ENCODE measurements around the gene STK35. TPM values are rescaled to one million over a fixed set of nuclear protein-coding genes. Genes with fewer than 3 reads are reported as not detected.

STK35 gene
- total and polyA plus RNA-seq, 4 donors, result 1.6 to 13.8 (median 7.8) TPM

GRCh38 chr20:2135013-2135412, 33.4 kb downstream of the STK35 start:
- WGBS, 2 donors, result 62 to 65% methylated on average over 4 of the region's 4 CpGs
- Histone ChIP-seq H3K9me3 (ENCODE audit: control insufficient read depth, low read length) (no peaks in the 10 kb centered on the region), H3K4me1 (ENCODE audit: control insufficient read depth in 1 of 2, insufficient read depth in 2 of 2, low read length in 2 of 2) (peaks cover 0 to 5% of the 10 kb centered on the region in 2 donors), H3K27ac (ENCODE audit: low read depth in 1 of 2, low read length in 2 of 2) (no peak overlapping the region), H3K36me3 (ENCODE audit: control insufficient read depth in 1 of 2, insufficient read depth in 2 of 2, low read length in 1 of 2) (peaks cover 0 to 3% of the 10 kb centered on the region in 2 donors), H3K27me3 (ENCODE audit: control insufficient read depth in 1 of 2, insufficient read depth in 2 of 2, low read length in 1 of 2) (no peaks in the 10 kb centered on the region), H3K4me3 (ENCODE audit: low read length in 2 of 2) (no peak overlapping the region)
- intact Hi-C loops (cut with DNase I), result no loop called here
- peak in 1 of 2 donors; percentile 10 for DNase-seq
- no peak for ATAC-seq (ENCODE audit: low FRiP score)

GRCh38 chr20:2136275-2136674, 34.6 kb downstream of the STK35 start:
- Histone ChIP-seq H3K27ac (ENCODE audit: low read depth in 1 of 2, low read length in 2 of 2) (no peak overlapping the region), H3K4me1 (ENCODE audit: control insufficient read depth in 1 of 2, insufficient read depth in 2 of 2, low read length in 2 of 2) (peaks cover 0 to 3% of the 10 kb centered on the region in 2 donors), H3K9me3 (ENCODE audit: control insufficient read depth, low read length) (no peaks in the 10 kb centered on the region), H3K36me3 (ENCODE audit: control insufficient read depth in 1 of 2, insufficient read depth in 2 of 2, low read length in 1 of 2) (peaks cover 0 to 3% of the 10 kb centered on the region in 2 donors), H3K27me3 (ENCODE audit: control insufficient read depth in 1 of 2, insufficient read depth in 2 of 2, low read length in 1 of 2) (no peaks in the 10 kb centered on the region), H3K4me3 (ENCODE audit: low read length in 2 of 2) (no peak overlapping the region)
- intact Hi-C loops (cut with DNase I), result no loop called here
- DNase-seq (no peak), ATAC-seq (ENCODE audit: low FRiP score) (no peak)
- WGBS, 2 donors, result 77 to 84% methylated on average over 4 of the region's 4 CpGs

- no peak for ATAC-seq (ENCODE audit: low FRiP score)
- DNase-seq, result no peak
- peaks cover 0 to 3% of the 10 kb centered on the region in 2 donors for H3K4me1 ChIP-seq (ENCODE audit: control insufficient read depth in 1 of 2, insufficient read depth in 2 of 2, low read length in 2 of 2)
- H3K9me3 ChIP-seq (ENCODE audit: control insufficient read depth, low read length), result no peaks in the 10 kb centered on the region
- 90 to 91% methylated on average over 11 of the region's 11 CpGs for WGBS, 2 donors
- intact Hi-C loops (cut with DNase I), result no loop called here
- no peaks in the 10 kb centered on the region for H3K27me3 ChIP-seq (ENCODE audit: control insufficient read depth in 1 of 2, insufficient read depth in 2 of 2, low read length in 1 of 2)
- H3K27ac ChIP-seq (ENCODE audit: low read depth in 1 of 2, low read length in 2 of 2), result no peak overlapping the region
- H3K4me3 ChIP-seq (ENCODE audit: low read length in 2 of 2), result no peak overlapping the region
- peaks cover 0 to 3% of the 10 kb centered on the region in 2 donors for H3K36me3 ChIP-seq (ENCODE audit: control insufficient read depth in 1 of 2, insufficient read depth in 2 of 2, low read length in 1 of 2)
These were observed 36.0 kb downstream of the STK35 start for GRCh38 chr20:2137552-2138201.

DNA sequence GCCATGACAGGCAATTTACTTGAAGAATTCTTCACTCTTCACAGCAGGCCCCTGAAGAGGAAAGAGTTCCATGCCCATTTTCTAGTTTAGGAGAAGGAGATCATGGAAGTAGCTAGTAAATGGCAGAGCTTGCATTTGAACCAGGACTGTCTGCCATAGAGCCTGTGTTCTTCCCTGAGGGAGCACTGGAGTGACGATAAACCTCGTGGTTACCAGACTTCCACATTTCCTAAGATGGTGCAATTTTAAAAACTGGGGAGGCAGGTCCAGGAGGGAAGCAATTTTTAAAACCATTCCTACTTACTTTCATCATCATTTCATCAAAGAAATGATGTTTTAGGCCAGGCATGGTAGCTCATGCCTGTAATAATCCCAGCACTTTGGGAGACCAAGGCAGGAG, 36.8 kb downstream of the STK35 start:
- intact Hi-C loops (cut with DNase I), result no loop called here
- peaks cover 0 to 3% of the 10 kb centered on the region in 2 donors for H3K36me3 ChIP-seq (ENCODE audit: control insufficient read depth in 1 of 2, insufficient read depth in 2 of 2, low read length in 1 of 2)
- H3K9me3 ChIP-seq (ENCODE audit: control insufficient read depth, low read length), result no peaks in the 10 kb centered on the region
- H3K27ac ChIP-seq (ENCODE audit: low read depth in 1 of 2, low read length in 2 of 2), result no peak overlapping the region
- no peak for ATAC-seq (ENCODE audit: low FRiP score)
- no peaks in the 10 kb centered on the region for H3K27me3 ChIP-seq (ENCODE audit: control insufficient read depth in 1 of 2, insufficient read depth in 2 of 2, low read length in 1 of 2)
- H3K4me1 ChIP-seq (ENCODE audit: control insufficient read depth in 1 of 2, insufficient read depth in 2 of 2, low read length in 2 of 2), result peaks cover 0 to 3% of the 10 kb centered on the region in 2 donors
- no peak overlapping the region for H3K4me3 ChIP-seq (ENCODE audit: low read length in 2 of 2)
- DNase-seq, result peak in 1 of 2 donors; percentile 11
- WGBS, 2 donors, result 63 to 91% methylated on average over 2 of the region's 2 CpGs

DNA sequence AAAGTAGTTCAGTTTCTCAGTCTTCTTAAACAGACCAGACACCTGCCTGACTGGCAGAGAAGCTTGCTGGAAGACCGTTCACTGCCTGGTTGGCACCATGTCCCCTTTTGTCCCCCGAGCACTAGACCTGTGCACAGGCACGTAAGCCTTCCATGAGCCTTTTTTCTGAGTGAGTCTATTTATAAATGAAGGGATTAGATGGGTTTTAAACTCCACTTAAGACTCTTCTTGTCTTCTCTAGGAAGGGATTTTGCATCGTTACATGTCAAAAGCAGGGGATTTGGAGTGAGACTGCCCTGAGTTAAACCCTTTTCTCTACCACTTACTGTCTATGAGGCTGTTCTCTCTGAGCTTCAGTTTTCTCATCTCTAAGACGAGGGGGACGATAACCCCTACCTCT, 37.6 kb downstream of the STK35 start:
- ATAC-seq (ENCODE audit: low FRiP score), result no peak
- Histone ChIP-seq H3K36me3 (ENCODE audit: control insufficient read depth in 1 of 2, insufficient read depth in 2 of 2, low read length in 1 of 2) (peaks cover 0 to 5% of the 10 kb centered on the region in 2 donors), H3K4me3 (ENCODE audit: low read length in 2 of 2) (no peak overlapping the region), H3K27me3 (ENCODE audit: control insufficient read depth in 1 of 2, insufficient read depth in 2 of 2, low read length in 1 of 2) (no peaks in the 10 kb centered on the region), H3K9me3 (ENCODE audit: control insufficient read depth, low read length) (no peaks in the 10 kb centered on the region), H3K4me1 (ENCODE audit: control insufficient read depth in 1 of 2, insufficient read depth in 2 of 2, low read length in 2 of 2) (peaks cover 0 to 3% of the 10 kb centered on the region in 2 donors), H3K27ac (ENCODE audit: low read depth in 1 of 2, low read length in 2 of 2) (no peak overlapping the region)
- WGBS, 2 donors, result 93 to 95% methylated on average over 6 of the region's 6 CpGs
- DNase-seq, result peak in 1 of 2 donors; percentile 43
- intact Hi-C loops (cut with DNase I), result no loop called here

DNA sequence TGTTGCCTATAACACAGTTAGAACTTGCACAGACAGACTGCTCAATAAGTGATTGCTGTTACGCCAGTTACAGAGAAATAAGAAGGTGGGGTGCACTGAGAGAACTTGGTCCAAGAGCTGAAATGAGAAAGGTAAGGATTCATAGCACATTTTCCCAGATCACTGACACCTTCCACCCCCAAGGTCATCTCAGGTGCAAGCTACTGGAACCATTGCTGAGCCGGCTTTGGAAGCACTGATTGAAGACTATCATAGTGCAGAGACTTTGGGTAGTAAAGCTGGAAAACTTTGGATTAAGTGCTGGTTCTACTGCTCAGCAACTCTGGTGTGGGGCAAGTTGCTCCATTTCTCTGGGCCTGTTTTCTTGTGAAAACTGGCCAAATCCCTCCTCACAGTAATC, 38.1 kb downstream of the STK35 start:
- Histone ChIP-seq H3K36me3 (ENCODE audit: control insufficient read depth in 1 of 2, insufficient read depth in 2 of 2, low read length in 1 of 2) (peaks cover 0 to 7% of the 10 kb centered on the region in 2 donors), H3K27me3 (ENCODE audit: control insufficient read depth in 1 of 2, insufficient read depth in 2 of 2, low read length in 1 of 2) (no peaks in the 10 kb centered on the region), H3K4me3 (ENCODE audit: low read length in 2 of 2) (no peak overlapping the region), H3K4me1 (ENCODE audit: control insufficient read depth in 1 of 2, insufficient read depth in 2 of 2, low read length in 2 of 2) (peaks cover 0 to 3% of the 10 kb centered on the region in 2 donors), H3K27ac (ENCODE audit: low read depth in 1 of 2, low read length in 2 of 2) (no peak overlapping the region), H3K9me3 (ENCODE audit: control insufficient read depth, low read length) (no peaks in the 10 kb centered on the region)
- DNase-seq (no peak), ATAC-seq (ENCODE audit: low FRiP score) (no peak)
- intact Hi-C loops (cut with DNase I), result no loop called here
- WGBS, 2 donors, result 95 to 96% methylated on average over 2 of the region's 2 CpGs

- Histone ChIP-seq H3K27me3 (ENCODE audit: control insufficient read depth in 1 of 2, insufficient read depth in 2 of 2, low read length in 1 of 2) (no peaks in the 10 kb centered on the region), H3K4me1 (ENCODE audit: control insufficient read depth in 1 of 2, insufficient read depth in 2 of 2, low read length in 2 of 2) (peaks cover 0 to 3% of the 10 kb centered on the region in 2 donors), H3K36me3 (ENCODE audit: control insufficient read depth in 1 of 2, insufficient read depth in 2 of 2, low read length in 1 of 2) (peaks cover 0 to 7% of the 10 kb centered on the region in 2 donors), H3K4me3 (ENCODE audit: low read length in 2 of 2) (no peak overlapping the region), H3K9me3 (ENCODE audit: control insufficient read depth, low read length) (no peaks in the 10 kb centered on the region), H3K27ac (ENCODE audit: low read depth in 1 of 2, low read length in 2 of 2) (no peak overlapping the region)
- WGBS, 2 donors, result 13 to 18% methylated on average over 1 of the region's 1 CpG
- intact Hi-C loops (cut with DNase I), result no loop called here
- DNase-seq, result peak; percentile 64 to 77
- ATAC-seq (ENCODE audit: low FRiP score), result peak; percentile 65
These were observed 38.9 kb downstream of the STK35 start for GRCh38 chr20:2140561-2140960.

- H3K4me3 ChIP-seq (ENCODE audit: low read length in 2 of 2), result no peak overlapping the region
- H3K36me3 ChIP-seq (ENCODE audit: control insufficient read depth in 1 of 2, insufficient read depth in 2 of 2, low read length in 1 of 2), result peaks cover 0 to 7% of the 10 kb centered on the region in 2 donors
- H3K4me1 ChIP-seq (ENCODE audit: control insufficient read depth in 1 of 2, insufficient read depth in 2 of 2, low read length in 2 of 2), result peaks cover 0 to 3% of the 10 kb centered on the region in 2 donors
- no peak for ATAC-seq (ENCODE audit: low FRiP score)
- intact Hi-C loops (cut with DNase I), result no loop called here
- WGBS, 2 donors, result 86 to 87% methylated on average over 10 of the region's 10 CpGs
- DNase-seq, result peak; percentile 8 to 66
- no peak overlapping the region for H3K27ac ChIP-seq (ENCODE audit: low read depth in 1 of 2, low read length in 2 of 2)
- H3K9me3 ChIP-seq (ENCODE audit: control insufficient read depth, low read length), result no peaks in the 10 kb centered on the region
- no peaks in the 10 kb centered on the region for H3K27me3 ChIP-seq (ENCODE audit: control insufficient read depth in 1 of 2, insufficient read depth in 2 of 2, low read length in 1 of 2)
These were observed 40.3 kb downstream of the STK35 start for GRCh38 chr20:2141600-2142575.
